ENCODE measurements around the gene PTPRG.

GRCh38 chr3:62127116-62127515, 565.7 kb downstream of the PTPRG start:
- TF ChIP-seq, protein P1, sequence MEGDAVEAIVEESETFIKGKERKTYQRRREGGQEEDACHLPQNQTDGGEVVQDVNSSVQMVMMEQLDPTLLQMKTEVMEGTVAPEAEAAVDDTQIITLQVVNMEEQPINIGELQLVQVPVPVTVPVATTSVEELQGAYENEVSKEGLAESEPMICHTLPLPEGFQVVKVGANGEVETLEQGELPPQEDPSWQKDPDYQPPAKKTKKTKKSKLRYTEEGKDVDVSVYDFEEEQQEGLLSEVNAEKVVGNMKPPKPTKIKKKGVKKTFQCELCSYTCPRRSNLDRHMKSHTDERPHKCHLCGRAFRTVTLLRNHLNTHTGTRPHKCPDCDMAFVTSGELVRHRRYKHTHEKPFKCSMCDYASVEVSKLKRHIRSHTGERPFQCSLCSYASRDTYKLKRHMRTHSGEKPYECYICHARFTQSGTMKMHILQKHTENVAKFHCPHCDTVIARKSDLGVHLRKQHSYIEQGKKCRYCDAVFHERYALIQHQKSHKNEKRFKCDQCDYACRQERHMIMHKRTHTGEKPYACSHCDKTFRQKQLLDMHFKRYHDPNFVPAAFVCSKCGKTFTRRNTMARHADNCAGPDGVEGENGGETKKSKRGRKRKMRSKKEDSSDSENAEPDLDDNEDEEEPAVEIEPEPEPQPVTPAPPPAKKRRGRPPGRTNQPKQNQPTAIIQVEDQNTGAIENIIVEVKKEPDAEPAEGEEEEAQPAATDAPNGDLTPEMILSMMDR (IDR thresholded peaks at IDR 0.05) = no peak
- TF ChIP-seq POLR2A (IDR thresholded peaks at IDR 0.05) = no peak
